HG03135 (cell line): ENCODE measurements around the gene GNB1.

ENCODE experiments used
- ATAC-seq: cut with Tn5 transposase; IDR thresholded peaks from one replicate; pipeline ENCODE4 v1.9.1; 2021; ENCODE audit warnings: mild to moderate bottlenecking, moderate library complexity; ENCODE audit not compliant: unreplicated experiment

Gene GNB1

GRCh38 chr1:1832820-1833219 lies 58.1 kb downstream of the GNB1 start:
- no peak for ATAC-seq

- no peak for ATAC-seq
Measured at GRCh38 chr1:1832166-1832565, 58.7 kb downstream of the GNB1 start.

DNA sequence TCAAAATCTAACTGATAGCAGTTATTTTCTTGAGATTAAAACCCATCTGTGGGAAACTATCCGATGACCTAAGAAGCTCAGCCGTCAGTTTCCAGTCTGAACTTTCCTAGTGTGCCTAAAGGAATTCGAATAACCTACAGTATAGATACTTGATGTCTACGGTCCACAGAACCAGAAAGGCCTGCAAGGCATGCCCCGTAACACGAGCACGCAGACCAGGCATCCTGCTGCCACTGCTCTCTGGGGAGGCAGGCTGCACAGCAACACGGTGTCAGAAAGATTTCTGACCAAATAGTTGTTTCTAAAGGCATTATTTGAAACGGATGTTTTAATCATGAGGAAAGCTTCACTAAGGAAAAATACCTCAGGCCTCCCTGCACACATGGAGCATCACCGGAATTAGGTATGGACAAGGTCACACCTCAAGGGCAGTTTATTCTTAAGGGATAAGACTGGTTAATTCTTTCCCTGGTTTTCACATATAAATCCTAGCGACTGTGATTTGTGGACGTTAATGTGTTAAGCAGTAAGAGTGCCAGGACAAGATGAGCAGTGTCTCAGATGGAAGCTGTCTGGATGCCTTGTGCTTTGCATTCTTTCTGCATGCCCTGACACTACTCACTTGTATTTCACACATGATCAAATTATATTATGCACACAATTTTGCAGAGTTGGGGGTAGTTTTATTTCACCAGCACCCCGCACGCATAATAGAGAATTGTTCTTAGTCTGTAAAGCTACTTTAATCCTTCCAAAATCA lies 63.6 kb downstream of the GNB1 start:
- ATAC-seq: no peak

- ATAC-seq: no peak
Measured at GRCh38 chr1:1826356-1827088, 64.4 kb downstream of the GNB1 start.

GRCh38 chr1:1825217-1825616 lies 65.7 kb downstream of the GNB1 start:
- no peak for ATAC-seq

DNA sequence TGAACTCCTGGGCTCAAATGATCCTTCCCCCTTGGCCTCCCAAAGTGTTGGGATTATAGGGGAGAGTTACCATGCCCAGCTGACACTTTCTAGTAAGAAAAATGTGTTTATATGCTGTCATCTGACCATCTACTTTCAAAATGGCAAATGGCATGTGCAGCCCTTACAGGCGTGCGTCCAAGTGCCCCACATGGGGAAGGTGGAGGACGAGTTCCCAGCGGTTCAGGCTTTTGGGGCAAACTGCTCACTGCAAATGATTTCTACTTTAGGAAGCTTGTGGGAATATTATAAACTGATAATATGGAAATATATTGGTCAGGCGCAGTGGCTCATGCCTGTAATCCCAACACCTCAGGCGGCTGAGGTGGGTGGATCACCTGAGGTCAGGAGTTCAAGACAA lies 71.1 kb downstream of the GNB1 start:
- ATAC-seq: no peak

DNA sequence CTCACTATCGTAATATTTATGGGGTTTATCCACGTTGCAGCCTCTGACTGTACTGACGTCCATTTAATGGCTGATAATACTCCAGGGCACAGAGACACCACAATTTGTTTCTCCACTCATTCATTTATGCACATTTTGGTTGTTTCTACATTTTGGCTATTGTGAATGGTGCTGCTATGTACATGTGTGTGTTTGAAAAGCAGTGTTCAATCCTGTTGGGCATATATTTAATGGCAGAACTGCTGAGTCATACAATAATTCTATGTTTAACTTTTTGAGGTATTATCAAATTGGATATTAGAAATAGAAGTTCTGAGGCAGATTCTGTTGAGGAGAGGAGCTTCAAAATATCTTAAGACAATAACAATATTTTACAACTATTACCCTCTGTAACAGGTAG lies 73.7 kb downstream of the GNB1 start:
- ATAC-seq: no peak

DNA sequence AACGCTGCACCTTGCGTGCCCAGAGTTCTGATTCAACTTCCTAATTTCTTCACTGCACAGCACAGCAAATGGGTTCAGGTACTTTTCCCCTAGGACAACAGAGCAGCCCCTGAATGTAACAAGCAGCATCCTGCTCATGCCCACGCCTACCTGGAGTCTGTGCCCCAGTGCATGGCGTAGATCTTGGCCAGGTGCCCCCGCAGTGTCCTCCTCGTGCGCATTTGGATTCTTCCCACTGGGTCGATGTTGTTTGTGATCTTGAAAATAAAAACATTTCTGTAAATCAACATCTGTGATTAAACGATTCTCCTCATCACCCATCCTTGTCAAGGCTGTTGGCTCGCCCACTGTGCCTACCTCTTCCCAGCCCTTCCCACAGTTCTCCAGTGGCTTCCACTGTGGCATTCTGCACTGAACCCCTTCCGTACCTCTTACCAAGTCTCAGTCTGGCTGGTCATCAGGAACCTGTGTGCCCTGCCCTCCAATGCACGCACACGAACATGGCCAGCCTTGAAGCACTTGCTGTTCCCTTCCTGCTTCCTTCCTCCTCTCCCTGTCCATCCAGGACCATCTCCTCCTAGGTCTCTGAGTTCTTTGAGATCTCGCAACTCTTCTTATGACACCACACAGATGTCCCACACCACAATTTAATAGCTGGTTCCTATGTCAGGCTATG lies 75.1 kb downstream of the GNB1 start:
- no peak for ATAC-seq

DNA sequence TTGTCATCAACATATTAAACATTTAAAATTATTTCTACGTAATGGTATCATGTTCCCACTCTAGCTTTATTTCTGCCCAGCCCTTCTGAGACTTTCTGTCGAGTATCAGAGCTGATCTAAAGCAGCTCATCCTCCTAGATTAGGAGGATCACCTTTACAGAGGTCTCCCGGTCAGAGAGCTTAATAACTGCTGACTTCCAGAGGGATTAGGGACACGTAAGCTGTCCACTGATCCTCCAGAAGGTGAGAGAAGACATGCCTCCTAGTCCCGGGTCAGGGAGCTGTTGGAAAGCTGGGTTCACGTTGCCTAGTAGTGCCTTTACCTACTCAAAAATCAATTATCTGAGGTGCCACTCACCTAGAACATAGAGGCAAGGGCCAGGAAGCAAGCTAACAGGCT lies 81.4 kb downstream of the GNB1 start:
- no peak for ATAC-seq

GRCh38 chr1:1808206-1808605 lies 82.7 kb downstream of the GNB1 start:
- no peak for ATAC-seq

DNA sequence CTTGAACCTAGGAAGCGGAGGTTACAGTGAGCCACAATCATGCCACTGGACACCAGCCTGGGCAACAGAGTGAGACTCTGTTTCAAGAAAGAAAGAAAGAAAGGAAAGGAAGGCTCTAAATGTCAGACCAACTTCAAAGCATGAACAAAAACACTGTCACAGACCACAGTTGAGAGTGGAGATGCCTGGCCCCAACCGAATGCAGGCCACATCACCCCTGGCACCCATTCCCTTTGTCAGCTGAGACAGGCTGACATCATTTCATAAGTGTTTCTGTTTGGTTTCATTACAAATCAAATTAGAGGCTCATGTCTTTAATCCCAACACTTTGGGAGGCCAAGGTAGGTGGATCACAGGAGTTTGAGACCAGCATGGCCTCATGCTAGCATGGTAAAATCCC lies 84.0 kb downstream of the GNB1 start:
- ATAC-seq: no peak

GRCh38 chr1:1804301-1804700 lies 86.6 kb downstream of the GNB1 start:
- no peak for ATAC-seq

DNA sequence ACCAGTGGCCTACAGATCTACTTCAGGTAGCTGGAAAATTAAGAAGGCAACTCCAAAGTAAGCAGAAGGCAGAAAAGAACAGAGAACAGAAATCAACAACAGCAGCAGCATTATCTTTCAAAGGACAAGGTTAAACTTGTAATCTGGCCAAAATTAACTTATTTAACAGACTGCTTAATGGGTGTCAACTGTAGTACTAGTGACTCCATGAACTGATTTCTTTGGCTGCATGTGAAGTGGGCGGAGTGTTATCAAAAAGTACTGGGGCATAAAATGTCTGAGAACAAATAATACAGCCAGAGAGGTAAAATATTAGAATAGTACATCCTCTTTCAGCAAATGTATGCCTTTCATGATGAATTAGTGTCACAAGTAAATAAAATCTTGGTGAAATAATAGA lies 88.0 kb downstream of the GNB1 start:
- ATAC-seq: no peak

DNA sequence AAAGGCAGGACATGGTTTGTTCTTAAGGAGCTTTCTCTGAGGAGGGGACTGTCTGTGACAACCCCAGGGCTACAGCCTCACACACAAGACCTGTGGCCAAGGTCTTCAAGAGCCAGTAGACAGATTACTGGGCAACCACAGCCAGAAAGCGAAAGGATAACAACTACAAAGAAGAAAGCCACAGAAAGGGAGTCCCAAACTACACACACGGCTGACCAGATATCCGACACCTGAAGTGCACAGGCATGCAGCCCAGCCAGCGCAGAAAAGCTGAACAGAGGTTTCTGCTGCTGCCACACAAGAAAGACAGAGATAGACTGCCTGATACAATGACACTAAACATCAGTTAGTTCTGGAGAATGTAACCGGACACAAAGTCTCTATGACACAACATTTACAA lies 91.2 kb downstream of the GNB1 start:
- ATAC-seq: peak; percentile 68

GRCh38 chr1:1797731-1798341 lies 93.1 kb downstream of the GNB1 start:
- ATAC-seq: no peak

DNA sequence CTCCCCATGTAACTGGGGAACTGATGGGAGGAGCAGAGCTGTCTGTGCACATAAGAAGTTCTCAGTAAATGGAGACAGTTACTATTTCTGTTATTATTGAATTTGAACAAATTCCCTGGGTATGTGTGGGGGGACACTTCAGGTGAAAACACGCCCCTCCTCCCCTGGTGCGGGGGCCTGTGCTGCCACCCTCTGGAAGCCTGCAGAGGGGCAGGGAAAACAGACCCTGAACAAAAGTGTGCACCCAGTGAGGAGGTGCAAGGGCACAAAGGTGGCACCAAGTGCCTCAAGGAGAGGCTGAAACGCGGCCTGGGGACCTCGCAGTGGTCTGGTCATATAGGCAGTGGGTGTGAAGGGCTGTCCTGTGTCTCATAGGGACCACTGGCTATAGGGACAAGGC lies 94.4 kb downstream of the GNB1 start:
- no peak for ATAC-seq

DNA sequence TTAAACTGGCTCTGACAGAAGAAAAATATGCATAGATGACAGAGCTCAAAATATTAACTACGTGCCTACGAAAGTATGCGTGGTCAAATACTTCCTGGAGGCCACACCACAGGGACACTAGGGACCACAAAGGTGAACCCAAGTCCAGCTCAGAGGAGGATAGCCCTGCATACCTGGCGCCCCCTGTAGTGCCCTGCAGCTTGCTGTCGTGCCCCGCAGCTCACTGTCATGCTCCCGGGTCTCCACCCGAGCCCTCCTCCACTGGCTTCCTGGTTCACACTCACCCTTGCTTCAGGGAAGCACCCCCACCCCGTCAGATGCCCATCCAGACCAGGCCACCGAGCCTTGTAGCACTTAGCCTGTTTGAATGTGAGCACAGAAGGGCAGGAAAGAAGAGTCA lies 95.9 kb downstream of the GNB1 start:
- ATAC-seq: no peak

GRCh38 chr1:1793481-1794244 lies 97.2 kb downstream of the GNB1 start:
- no peak for ATAC-seq

- no peak for ATAC-seq
Measured at GRCh38 chr1:1788646-1789431, 102.0 kb downstream of the GNB1 start.

DNA sequence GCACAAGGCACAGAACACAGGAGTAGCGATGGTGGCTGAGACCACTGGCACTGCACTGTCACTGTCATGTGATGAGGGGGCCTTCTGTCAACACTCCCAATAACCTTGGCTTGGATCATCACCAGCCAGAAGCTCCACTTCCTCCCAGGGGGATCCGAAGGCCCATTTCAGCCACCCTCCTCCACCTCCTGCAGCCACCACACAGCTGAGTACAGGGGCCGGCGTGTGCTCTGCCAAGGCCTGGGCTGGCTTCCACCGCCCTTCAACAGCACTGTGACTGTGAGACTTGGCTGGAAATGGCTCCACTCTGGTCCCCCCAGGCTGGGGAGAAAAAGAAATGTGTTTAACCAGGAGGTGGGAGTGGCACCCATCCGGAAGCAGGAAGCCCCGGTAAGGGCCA lies 102.8 kb downstream of the GNB1 start:
- no peak for ATAC-seq
